Ovary (tissue), 3 donors: ENCODE measurements around the gene EML2.

Experiments used
- CTCF ChIP-seq, 3 donors: fragments of 450-650 bp in 2 of 3; fragments of 200-600 bp in 1 of 3; IDR thresholded peaks; one replicate each; pipeline versions ENCODE4 v1.5.1 to v1.8.0; 2016 to 2022; ENCODE audit warnings: antibody characterized with exemption in 3 of 3, mild to moderate bottlenecking in 1 of 3
- POLR2A ChIP-seq: fragments of 450-650 bp; IDR thresholded peaks from one replicate; pipeline ENCODE4 v1.6.1; 2017; ENCODE audit warnings: antibody characterized with exemption, mild to moderate bottlenecking, moderate library complexity
- donor health status: DM: no; HTN: no; CAD: no.

- TF ChIP-seq CTCF (IDR thresholded peaks at IDR 0.05), result no peak
- TF ChIP-seq POLR2A, result no peak
These were observed 2.3 kb downstream of the EML2 start for GRCh38 chr19:45636902-45637301.
